Endothelial cell (in vitro differentiated cells): Measurements from ENCODE around the gene ADRM1. TPM values are rescaled to one million over a fixed set of nuclear protein-coding genes. Genes with fewer than 3 reads are reported as not detected.

ENCODE experiments used
- DNase-seq: peaks from one replicate; pipeline ENCODE4 v3.0.0; 2021; ENCODE audit warnings: low spot score
- H3K27ac Mint-ChIP-seq: one replicate; pipeline ENCODE4 v1.8.0; 2021; ENCODE audit warnings: mixed read lengths, inconsistent platforms; ENCODE audit not compliant: unreplicated experiment
- H3K27me3 Mint-ChIP-seq: one replicate; pipeline ENCODE4 v1.8.0; 2021; ENCODE audit warnings: mild to moderate bottlenecking, moderate library complexity, mixed read lengths, inconsistent platforms; ENCODE audit not compliant: unreplicated experiment
- H3K36me3 Mint-ChIP-seq: one replicate; pipeline ENCODE4 v1.8.0; 2021; ENCODE audit warnings: mild to moderate bottlenecking, low read depth, mixed read lengths, inconsistent platforms; ENCODE audit not compliant: unreplicated experiment
- H3K4me1 Mint-ChIP-seq: one replicate; pipeline ENCODE4 v1.8.0; 2021; ENCODE audit warnings: mild to moderate bottlenecking, mixed read lengths, inconsistent platforms; ENCODE audit not compliant: unreplicated experiment
- H3K4me3 Mint-ChIP-seq: one replicate; pipeline ENCODE4 v1.8.0; 2021; ENCODE audit warnings: mild to moderate bottlenecking, mixed read lengths, inconsistent platforms; ENCODE audit not compliant: unreplicated experiment
- H3K9me3 Mint-ChIP-seq: one replicate; pipeline ENCODE4 v1.8.0; 2021; ENCODE audit warnings: mixed read lengths, inconsistent platforms; ENCODE audit not compliant: unreplicated experiment
- CTCF ChIP-seq: fragments of 200-600 bp; sonication (generic); IDR thresholded peaks from one replicate; pipeline ENCODE4 v1.5.0; 2021; ENCODE audit warnings: antibody characterized with exemption; ENCODE audit not compliant: unreplicated experiment
- total RNA-seq: library from RNA; stranded (reverse); fragmentation: NEBNext Ultra II Directional; extraction: Animal tissue kit (Norgen Biotek cat#: 25700); gene quantifications from one replicate; pipeline ENCODE4 v1.2.1, GENCODE V29; 2021; ENCODE audit not compliant: unreplicated experiment

The ADRM1 gene
- total RNA-seq, 1 donor from 2014 or later, result 132 TPM

- Mint-ChIP-seq H3K9me3 (no peaks in the 10 kb centered on the region), H3K36me3 (peaks cover 22% of the 10 kb centered on the region), H3K27me3 (peaks cover 4% of the 10 kb centered on the region), H3K27ac (no peak overlapping the region), H3K4me1 (no peaks in the 10 kb centered on the region), H3K4me3 (no peak overlapping the region)
- no peak for DNase-seq
- no peak for TF ChIP-seq CTCF
These were observed 44.1 kb upstream of the ADRM1 start for GRCh38 chr20:62258499-62259293.

- no peak overlapping the region for H3K27ac Mint-ChIP-seq
- TF ChIP-seq CTCF, result no peak
- no peaks in the 10 kb centered on the region for H3K4me1 Mint-ChIP-seq
- no peak for DNase-seq
- H3K36me3 Mint-ChIP-seq, result peaks cover 22% of the 10 kb centered on the region
- H3K27me3 Mint-ChIP-seq, result peaks cover 4% of the 10 kb centered on the region
- H3K9me3 Mint-ChIP-seq, result no peaks in the 10 kb centered on the region
- H3K4me3 Mint-ChIP-seq, result no peak overlapping the region
These were observed 43.6 kb upstream of the ADRM1 start for GRCh38 chr20:62259294-62259565.

GRCh38 chr20:62262064-62262463 is 40.7 kb upstream of the ADRM1 start:
- H3K36me3 Mint-ChIP-seq, result peaks cover 40% of the 10 kb centered on the region
- H3K4me1 Mint-ChIP-seq, result no peaks in the 10 kb centered on the region
- no peak for DNase-seq
- no peak for TF ChIP-seq CTCF
- no peak overlapping the region for H3K27ac Mint-ChIP-seq
- H3K4me3 Mint-ChIP-seq, result no peak overlapping the region
- H3K27me3 Mint-ChIP-seq, result peaks cover 4% of the 10 kb centered on the region
- H3K9me3 Mint-ChIP-seq, result no peaks in the 10 kb centered on the region

- no peak overlapping the region for H3K27ac Mint-ChIP-seq
These were observed 39.4 kb upstream of the ADRM1 start for GRCh38 chr20:62263396-62263795.

More at GRCh38 chr20:62263396-62263795, 39.4 kb upstream of the ADRM1 start:
- Mint-ChIP-seq H3K9me3 (no peaks in the 10 kb centered on the region), H3K36me3 (peaks cover 44% of the 10 kb centered on the region), H3K27me3 (peaks cover 4% of the 10 kb centered on the region), H3K4me3 (no peak overlapping the region), H3K4me1 (no peaks in the 10 kb centered on the region)
- DNase-seq, result no peak
- TF ChIP-seq CTCF, result no peak
